NCI-H146 treated with DMSO at 0.1 percent for 48 hours (cell line): ENCODE results near the gene TTC39C.

ENCODE experiments used
- DNase-seq: peaks from one replicate; lab custom pipeline; 2025; ENCODE audit not compliant: unreplicated experiment; lab: John Stamatoyannopoulos, UW

Gene TTC39C

GRCh38 chr18:24180048-24180447 lies 165.5 kb downstream of the TTC39C start:
- no peak for DNase-seq

DNA sequence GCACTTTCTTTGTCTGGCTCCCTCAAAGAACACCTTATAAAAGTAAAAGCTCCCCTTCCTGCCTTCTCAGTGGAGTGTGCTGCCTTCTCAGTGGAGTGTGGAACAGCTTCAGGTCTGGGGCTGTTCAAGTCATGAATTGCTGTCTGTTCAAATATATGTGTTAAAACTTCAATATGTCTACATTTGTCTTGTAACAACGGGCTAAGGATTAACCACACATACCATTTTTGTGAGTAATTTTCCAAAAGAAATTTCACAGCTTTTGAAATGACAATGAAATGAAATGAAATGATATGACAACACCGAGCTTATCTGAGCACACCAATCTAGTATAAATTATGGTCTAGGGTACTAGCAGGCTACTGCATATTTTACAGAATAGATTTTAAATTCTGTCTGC lies 167.3 kb downstream of the TTC39C start:
- no peak for DNase-seq
